ENCODE results near the gene OPN1SW.

The OPN1SW gene, protein sequence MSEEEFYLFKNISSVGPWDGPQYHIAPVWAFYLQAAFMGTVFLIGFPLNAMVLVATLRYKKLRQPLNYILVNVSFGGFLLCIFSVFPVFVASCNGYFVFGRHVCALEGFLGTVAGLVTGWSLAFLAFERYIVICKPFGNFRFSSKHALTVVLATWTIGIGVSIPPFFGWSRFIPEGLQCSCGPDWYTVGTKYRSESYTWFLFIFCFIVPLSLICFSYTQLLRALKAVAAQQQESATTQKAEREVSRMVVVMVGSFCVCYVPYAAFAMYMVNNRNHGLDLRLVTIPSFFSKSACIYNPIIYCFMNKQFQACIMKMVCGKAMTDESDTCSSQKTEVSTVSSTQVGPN

GRCh38 chr7:128775744-128776474 is at the start of gene OPN1SW:
TSS of gene OPN1SW (minus strand) at chr7:128775794. CDS start at chr7:128775781, 13 bp downstream.
- H3K4me1 ChIP-seq (ENCODE audit: control insufficient read depth, insufficient read depth, low read length, unreplicated experiment), result peaks cover 6% of the 10 kb centered on the region
- no peak within 1 kb of the TSS for H2AFZ ChIP-seq (ENCODE audit: low read length, unreplicated experiment)
- no peaks in the 10 kb centered on the region for H3K27me3 ChIP-seq (ENCODE audit: insufficient read depth, low read length)
- H3K79me2 ChIP-seq (ENCODE audit: control insufficient read depth, insufficient read depth, low read length, unreplicated experiment), result no peaks in the 10 kb centered on the region
- H3K4me3 ChIP-seq (ENCODE audit: low read depth, low read length), result no peak within 1 kb of the TSS
- H3K27ac ChIP-seq (ENCODE audit: low read depth, low read length), result no peak within 1 kb of the TSS
- H3K36me3 ChIP-seq (ENCODE audit: insufficient read depth, low read length), result peaks cover 35% of the 10 kb centered on the region

DNA sequence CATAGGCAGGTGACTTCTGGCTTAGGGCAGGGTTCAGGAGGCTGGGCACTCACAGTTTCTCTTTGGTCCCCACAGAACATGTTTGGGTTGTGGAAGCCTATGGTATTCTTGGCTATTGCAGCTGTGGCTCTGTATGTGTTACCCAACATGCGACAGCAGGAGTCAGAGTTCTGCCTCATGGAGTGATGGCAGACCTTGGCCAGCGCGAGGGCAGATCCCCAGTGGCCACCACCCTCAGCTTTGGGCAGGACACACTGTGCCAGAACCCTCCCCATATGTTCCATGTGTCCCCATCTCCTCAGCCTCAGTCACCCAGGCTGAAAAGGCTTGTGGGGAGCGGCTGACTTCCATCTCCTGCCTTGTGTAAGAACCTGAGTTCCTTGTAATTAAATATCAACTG is 46.1 kb upstream of the OPN1SW start:
- Histone ChIP-seq H3K4me1 (ENCODE audit: control insufficient read depth, insufficient read depth, low read length, unreplicated experiment) (no peaks in the 10 kb centered on the region), H3K4me3 (ENCODE audit: low read depth, low read length) (no peak overlapping the region), H3K36me3 (ENCODE audit: insufficient read depth, low read length) (no peaks in the 10 kb centered on the region), H3K79me2 (ENCODE audit: control insufficient read depth, insufficient read depth, low read length, unreplicated experiment) (no peaks in the 10 kb centered on the region), H3K27me3 (ENCODE audit: insufficient read depth, low read length) (peaks cover 15% of the 10 kb centered on the region), H3K27ac (ENCODE audit: low read depth, low read length) (no peak overlapping the region), H2AFZ (ENCODE audit: low read length, unreplicated experiment) (no peak overlapping the region)

DNA sequence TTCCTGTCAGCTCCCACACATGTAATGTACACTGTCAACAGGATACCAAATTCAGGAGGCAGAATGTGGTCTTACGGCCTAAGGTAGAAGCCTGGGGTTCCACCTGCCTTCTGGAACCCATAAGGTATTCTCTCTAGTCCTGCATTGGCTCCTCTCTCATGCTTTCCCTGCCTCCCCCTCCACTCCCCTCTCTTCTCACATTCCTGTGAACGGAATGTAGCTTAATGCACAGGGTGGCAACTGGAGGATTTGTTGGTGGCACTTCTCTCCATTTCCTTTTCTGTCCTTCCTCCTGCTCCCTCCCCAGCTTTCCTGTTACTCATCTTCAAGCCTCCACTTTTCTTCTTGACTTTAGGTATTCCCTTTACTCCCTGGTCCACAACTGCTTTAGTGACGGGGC is 43.1 kb upstream of the OPN1SW start:
- Histone ChIP-seq H3K27ac (ENCODE audit: low read depth, low read length) (no peak overlapping the region), H3K36me3 (ENCODE audit: insufficient read depth, low read length) (no peaks in the 10 kb centered on the region), H3K79me2 (ENCODE audit: control insufficient read depth, insufficient read depth, low read length, unreplicated experiment) (no peaks in the 10 kb centered on the region), H3K27me3 (ENCODE audit: insufficient read depth, low read length) (peaks cover 18% of the 10 kb centered on the region), H3K4me1 (ENCODE audit: control insufficient read depth, insufficient read depth, low read length, unreplicated experiment) (no peaks in the 10 kb centered on the region), H3K4me3 (ENCODE audit: low read depth, low read length) (no peak overlapping the region), H2AFZ (ENCODE audit: low read length, unreplicated experiment) (no peak overlapping the region)

DNA sequence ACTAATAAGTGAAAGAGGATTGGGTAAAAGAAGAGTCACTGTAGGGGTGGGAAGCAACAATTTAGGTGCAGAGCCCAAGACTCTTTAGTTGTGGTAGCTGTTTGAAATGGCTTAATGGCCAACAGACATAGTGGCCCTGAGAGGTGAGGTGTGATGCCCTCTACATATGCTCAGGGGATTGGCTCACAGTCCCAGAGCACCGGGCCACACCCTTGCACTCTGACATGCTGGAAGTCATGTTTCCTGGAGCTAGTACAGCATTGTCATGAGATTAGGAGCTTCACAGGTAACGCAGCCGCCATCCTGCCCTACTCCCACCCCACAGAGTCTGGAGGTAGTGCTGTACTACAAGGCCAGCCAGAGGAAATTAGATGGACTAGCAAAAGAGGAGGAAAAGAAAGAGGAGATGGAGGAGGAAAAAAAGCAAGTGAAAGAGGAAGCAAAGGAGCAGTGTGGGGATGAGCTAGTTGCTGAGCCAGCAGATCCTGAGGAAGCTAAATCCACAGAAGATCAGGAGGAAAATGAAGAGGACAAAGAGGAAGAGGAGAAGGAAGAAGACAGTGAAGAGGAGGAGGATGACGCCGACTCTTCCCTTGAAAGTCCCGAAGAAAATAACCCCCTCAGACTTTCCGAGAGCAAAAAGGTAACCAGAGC is 39.8 kb upstream of the OPN1SW start:
- Histone ChIP-seq H3K27me3 (ENCODE audit: insufficient read depth, low read length) (peaks cover 18% of the 10 kb centered on the region), H3K36me3 (ENCODE audit: insufficient read depth, low read length) (no peaks in the 10 kb centered on the region), H3K4me3 (ENCODE audit: low read depth, low read length) (no peak overlapping the region), H3K79me2 (ENCODE audit: control insufficient read depth, insufficient read depth, low read length, unreplicated experiment) (no peaks in the 10 kb centered on the region), H3K27ac (ENCODE audit: low read depth, low read length) (no peak overlapping the region), H3K4me1 (ENCODE audit: control insufficient read depth, insufficient read depth, low read length, unreplicated experiment) (no peaks in the 10 kb centered on the region), H2AFZ (ENCODE audit: low read length, unreplicated experiment) (no peak overlapping the region)

- no peaks in the 10 kb centered on the region for H3K4me1 ChIP-seq (ENCODE audit: control insufficient read depth, insufficient read depth, low read length, unreplicated experiment)
- H3K4me3 ChIP-seq (ENCODE audit: low read depth, low read length), result no peak overlapping the region
- no peak overlapping the region for H3K27ac ChIP-seq (ENCODE audit: low read depth, low read length)
- H3K79me2 ChIP-seq (ENCODE audit: control insufficient read depth, insufficient read depth, low read length, unreplicated experiment), result no peaks in the 10 kb centered on the region
- H2AFZ ChIP-seq (ENCODE audit: low read length, unreplicated experiment), result no peak overlapping the region
- H3K27me3 ChIP-seq (ENCODE audit: insufficient read depth, low read length), result peaks cover 18% of the 10 kb centered on the region
- no peaks in the 10 kb centered on the region for H3K36me3 ChIP-seq (ENCODE audit: insufficient read depth, low read length)
Observed at GRCh38 chr7:128814499-128814898, 38.9 kb upstream of the OPN1SW start.

GRCh38 chr7:128812514-128813168 is 37.0 kb upstream of the OPN1SW start:
- Histone ChIP-seq H3K27ac (ENCODE audit: low read depth, low read length) (no peak overlapping the region), H3K79me2 (ENCODE audit: control insufficient read depth, insufficient read depth, low read length, unreplicated experiment) (no peaks in the 10 kb centered on the region), H3K27me3 (ENCODE audit: insufficient read depth, low read length) (peaks cover 9% of the 10 kb centered on the region), H3K36me3 (ENCODE audit: insufficient read depth, low read length) (no peaks in the 10 kb centered on the region), H3K4me3 (ENCODE audit: low read depth, low read length) (no peak overlapping the region), H2AFZ (ENCODE audit: low read length, unreplicated experiment) (no peak overlapping the region), H3K4me1 (ENCODE audit: control insufficient read depth, insufficient read depth, low read length, unreplicated experiment) (no peaks in the 10 kb centered on the region)

DNA sequence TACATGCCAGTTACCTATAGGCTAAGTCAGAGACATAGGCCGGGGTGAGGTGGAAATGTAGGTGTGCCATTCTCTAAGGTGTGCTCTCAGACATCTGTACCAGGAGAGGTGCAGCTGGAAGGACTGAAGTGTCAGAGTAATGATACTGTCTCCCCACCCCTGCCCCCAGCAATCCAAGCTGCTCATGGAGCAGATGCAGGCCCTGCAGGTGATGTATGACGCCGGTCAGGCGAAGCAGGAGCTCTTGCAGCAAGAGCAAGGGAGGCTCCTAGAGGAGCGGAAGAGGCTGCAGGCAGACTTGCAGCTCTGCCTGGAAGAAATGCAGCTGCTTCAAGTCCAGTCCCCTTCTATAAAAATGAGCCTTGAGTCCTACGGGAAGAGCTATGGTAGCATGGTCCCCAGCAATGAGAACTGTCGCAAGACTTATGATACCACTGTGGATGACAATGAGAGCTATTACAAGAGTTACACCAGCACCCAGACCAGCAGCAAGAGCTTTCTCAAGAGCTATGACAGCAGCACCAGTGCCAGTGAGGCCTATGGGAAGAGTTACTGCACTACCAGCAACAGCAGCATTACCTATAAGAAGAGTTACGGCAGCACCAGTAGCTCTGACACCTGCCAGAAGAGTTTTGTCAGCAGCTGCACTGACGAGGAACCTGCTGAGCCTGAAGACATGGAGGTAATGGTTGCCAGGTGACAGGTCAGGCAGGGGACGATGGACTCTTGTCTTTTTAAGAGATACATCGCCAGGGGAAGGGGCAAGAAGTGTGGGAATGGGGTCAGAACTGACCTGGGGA is 36.2 kb upstream of the OPN1SW start:
- Histone ChIP-seq H3K36me3 (ENCODE audit: insufficient read depth, low read length) (no peaks in the 10 kb centered on the region), H3K27ac (ENCODE audit: low read depth, low read length) (no peak overlapping the region), H2AFZ (ENCODE audit: low read length, unreplicated experiment) (no peak overlapping the region), H3K27me3 (ENCODE audit: insufficient read depth, low read length) (peaks cover 4% of the 10 kb centered on the region; the same call in 1 of the 2 replicates), H3K79me2 (ENCODE audit: control insufficient read depth, insufficient read depth, low read length, unreplicated experiment) (no peaks in the 10 kb centered on the region), H3K4me1 (ENCODE audit: control insufficient read depth, insufficient read depth, low read length, unreplicated experiment) (no peaks in the 10 kb centered on the region), H3K4me3 (ENCODE audit: low read depth, low read length) (no peak overlapping the region)

DNA sequence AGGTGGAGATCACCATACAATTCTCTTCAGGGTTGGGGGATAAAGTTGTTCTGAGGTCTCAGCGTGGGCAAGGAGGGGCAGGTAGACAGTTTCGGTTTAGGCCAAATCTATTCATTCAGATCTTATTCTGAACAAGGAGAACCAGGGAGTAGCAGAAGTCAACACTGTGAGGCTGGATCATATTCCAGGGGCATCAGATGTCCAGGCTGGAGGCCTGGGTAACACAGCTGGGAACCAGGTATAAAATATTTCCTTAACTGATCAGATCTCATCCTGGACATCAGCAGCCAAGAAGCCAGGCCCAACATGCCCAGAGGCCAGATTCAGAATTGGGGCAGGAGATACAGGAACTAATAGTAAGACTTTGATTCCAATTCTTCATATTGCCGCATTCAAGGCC is 35.4 kb upstream of the OPN1SW start:
- H3K79me2 ChIP-seq (ENCODE audit: control insufficient read depth, insufficient read depth, low read length, unreplicated experiment), result no peaks in the 10 kb centered on the region
- no peak overlapping the region for H3K27ac ChIP-seq (ENCODE audit: low read depth, low read length)
- no peaks in the 10 kb centered on the region for H3K36me3 ChIP-seq (ENCODE audit: insufficient read depth, low read length)
- H3K4me3 ChIP-seq (ENCODE audit: low read depth, low read length), result no peak overlapping the region
- no peaks in the 10 kb centered on the region for H3K27me3 ChIP-seq (ENCODE audit: insufficient read depth, low read length)
- no peaks in the 10 kb centered on the region for H3K4me1 ChIP-seq (ENCODE audit: control insufficient read depth, insufficient read depth, low read length, unreplicated experiment)
- no peak overlapping the region for H2AFZ ChIP-seq (ENCODE audit: low read length, unreplicated experiment)

- no peak overlapping the region for H3K4me3 ChIP-seq (ENCODE audit: low read depth, low read length)
- no peak overlapping the region for H2AFZ ChIP-seq (ENCODE audit: low read length, unreplicated experiment)
- H3K36me3 ChIP-seq (ENCODE audit: insufficient read depth, low read length), result no peaks in the 10 kb centered on the region
- no peaks in the 10 kb centered on the region for H3K27me3 ChIP-seq (ENCODE audit: insufficient read depth, low read length)
- H3K4me1 ChIP-seq (ENCODE audit: control insufficient read depth, insufficient read depth, low read length, unreplicated experiment), result no peaks in the 10 kb centered on the region
- no peaks in the 10 kb centered on the region for H3K79me2 ChIP-seq (ENCODE audit: control insufficient read depth, insufficient read depth, low read length, unreplicated experiment)
- H3K27ac ChIP-seq (ENCODE audit: low read depth, low read length), result no peak overlapping the region
Observed at GRCh38 chr7:128810473-128810872, 34.9 kb upstream of the OPN1SW start.

- Histone ChIP-seq H3K36me3 (ENCODE audit: insufficient read depth, low read length) (no peaks in the 10 kb centered on the region), H3K27ac (ENCODE audit: low read depth, low read length) (no peak overlapping the region), H2AFZ (ENCODE audit: low read length, unreplicated experiment) (no peak overlapping the region), H3K4me3 (ENCODE audit: low read depth, low read length) (no peak overlapping the region), H3K4me1 (ENCODE audit: control insufficient read depth, insufficient read depth, low read length, unreplicated experiment) (no peaks in the 10 kb centered on the region), H3K27me3 (ENCODE audit: insufficient read depth, low read length) (no peaks in the 10 kb centered on the region), H3K79me2 (ENCODE audit: control insufficient read depth, insufficient read depth, low read length, unreplicated experiment) (no peaks in the 10 kb centered on the region)
Observed at GRCh38 chr7:128809363-128809762, 33.8 kb upstream of the OPN1SW start.

Data from ACC112 (cell line).